Activated naive CD4-positive, alpha-beta T cell treated with anti-CD3 and anti-CD28 coated beads, Interleukin-2, amount 50 U/mL, for 72 hours (primary cell): ENCODE measurements around the gene GXYLT1. TPM values are rescaled to one million over a fixed set of nuclear protein-coding genes. Genes with fewer than 3 reads are reported as not detected.
A peak's percentile ranks its signal among the peaks of the same experiment; 100 is the strongest.
"Not testable (repeated sequence)": the region's sequence is repeated elsewhere in the genome, so short reads cannot be mapped to it uniquely, and the experiment has no call there.

ENCODE experiments used
- ATAC-seq, 2 donors: fragments of 150-1000 bp; cut with Tn5 transposase; 2 replicates each; pipeline ENCODE4 v1.10.0; 2021; ENCODE audit warnings: mild to moderate bottlenecking in 2 of 2, moderate library complexity in 2 of 2
- DNase-seq, 2 donors: peaks; one replicate each; pipeline ENCODE4 v3.0.0; 2021 to 2022; ENCODE audit warnings: low spot score in 2 of 2
- H3K27ac Mint-ChIP-seq, 2 donors: one replicate each; pipeline ENCODE4 v1.8.0; 2022; ENCODE audit warnings: mild to moderate bottlenecking in 2 of 2, mixed read lengths in 2 of 2
- H3K36me3 Mint-ChIP-seq, 2 donors: one replicate each; pipeline ENCODE4 v1.8.0; 2022; ENCODE audit warnings: mixed read lengths in 2 of 2
- H3K9me3 Mint-ChIP-seq, 2 donors: one replicate each; pipeline ENCODE4 v1.8.0; 2022; ENCODE audit warnings: mixed read lengths in 2 of 2
- total RNA-seq, 2 donors: library from RNA; stranded (reverse); gene quantifications; one replicate each; pipeline ENCODE4 v1.2.3, GENCODE V29; 2022

GXYLT1 gene
- total RNA-seq, 2 donors from 2014 or later = 7.0 to 8.8 TPM

GRCh38 chr12:42124764-42125387, 19.8 kb downstream of the GXYLT1 start:
- ATAC-seq (peak in 1 of 2 donors; percentile 47), DNase-seq (no peak)
- Mint-ChIP-seq H3K27ac (no peak overlapping the region), H3K9me3 (no peaks in the 10 kb centered on the region), H3K36me3 (no peaks in the 10 kb centered on the region)

GRCh38 chr12:42119085-42119633, 25.5 kb downstream of the GXYLT1 start:
- H3K9me3 Mint-ChIP-seq = peaks cover under 1 to 9% of the 10 kb centered on the region in 2 donors
- DNase-seq = no peak
- ATAC-seq = peak; percentile 18 to 87
- peaks cover 20 to 24% of the 10 kb centered on the region in 2 donors for H3K36me3 Mint-ChIP-seq
- H3K27ac Mint-ChIP-seq = peak overlapping the region in 1 of 2 donors; percentile 10

- H3K36me3 Mint-ChIP-seq = peaks cover 25 to 30% of the 10 kb centered on the region in 2 donors
- no peak overlapping the region for H3K27ac Mint-ChIP-seq
- DNase-seq (no peak), ATAC-seq (no peak)
- H3K9me3 Mint-ChIP-seq = peaks cover 4 to 13% of the 10 kb centered on the region in 2 donors
Measured at GRCh38 chr12:42118136-42118879, 26.4 kb downstream of the GXYLT1 start.

- ATAC-seq (no peak), DNase-seq (no peak)
- Mint-ChIP-seq H3K9me3 (peaks cover 7 to 9% of the 10 kb centered on the region in 2 donors), H3K27ac (no peak overlapping the region), H3K36me3 (peaks cover 30 to 33% of the 10 kb centered on the region in 2 donors)
Measured at GRCh38 chr12:42109031-42109430, 35.6 kb downstream of the GXYLT1 start.

- not testable (repeated sequence) for H3K9me3 Mint-ChIP-seq, H3K27ac Mint-ChIP-seq, ATAC-seq, DNase-seq
- peaks cover 11 to 14% of the 10 kb centered on the region in 2 donors for H3K36me3 Mint-ChIP-seq
Measured at GRCh38 chr12:42106791-42107190, 37.9 kb downstream of the GXYLT1 start.

- no peak overlapping the region for H3K27ac Mint-ChIP-seq
- H3K36me3 Mint-ChIP-seq = peaks cover 0 to 4% of the 10 kb centered on the region in 2 donors
- no peak for DNase-seq
- ATAC-seq = no peak
- H3K9me3 Mint-ChIP-seq = no peaks in the 10 kb centered on the region
Measured at GRCh38 chr12:42104784-42105183, 39.9 kb downstream of the GXYLT1 start.

GRCh38 chr12:42104087-42104486, 40.6 kb downstream of the GXYLT1 start:
- ATAC-seq (no peak), DNase-seq (no peak)
- peak overlapping the region in 1 of 2 donors; percentile 4 for H3K27ac Mint-ChIP-seq
- peaks cover 0 to 4% of the 10 kb centered on the region in 2 donors for H3K36me3 Mint-ChIP-seq
- H3K9me3 Mint-ChIP-seq = no peaks in the 10 kb centered on the region

GRCh38 chr12:42103155-42103554, 41.5 kb downstream of the GXYLT1 start:
- DNase-seq (no peak), ATAC-seq (no peak)
- Mint-ChIP-seq H3K36me3 (peaks cover under 1% of the 10 kb centered on the region in 2 donors), H3K9me3 (no peaks in the 10 kb centered on the region), H3K27ac (no peak overlapping the region)

- Mint-ChIP-seq H3K36me3 (peaks cover 4% of the 10 kb centered on the region in 2 donors), H3K9me3 (no peaks in the 10 kb centered on the region), H3K27ac (no peak overlapping the region)
- DNase-seq = no peak
- ATAC-seq = no peak
Measured at GRCh38 chr12:42102720-42103119, 42.0 kb downstream of the GXYLT1 start.

GRCh38 chr12:42099433-42099832, 45.2 kb downstream of the GXYLT1 start:
- peaks cover 22 to 26% of the 10 kb centered on the region in 2 donors for H3K36me3 Mint-ChIP-seq
- no peak for DNase-seq
- no peak for ATAC-seq

GRCh38 chr12:42097971-42098370, 46.7 kb downstream of the GXYLT1 start:
- DNase-seq (no peak), ATAC-seq (peak; percentile 82 to 90)
- peak overlapping the region; percentile 80 to 85 for H3K27ac Mint-ChIP-seq
- H3K9me3 Mint-ChIP-seq = no peaks in the 10 kb centered on the region
- H3K36me3 Mint-ChIP-seq = peaks cover 22 to 26% of the 10 kb centered on the region in 2 donors

More at GRCh38 chr12:42099433-42099832, 45.2 kb downstream of the GXYLT1 start:
- peak overlapping the region in 1 of 2 donors; percentile 85 for H3K27ac Mint-ChIP-seq
- no peaks in the 10 kb centered on the region for H3K9me3 Mint-ChIP-seq

- no peak overlapping the region for H3K27ac Mint-ChIP-seq
- DNase-seq = no peak
- peaks cover 30 to 31% of the 10 kb centered on the region in 2 donors for H3K36me3 Mint-ChIP-seq
- H3K9me3 Mint-ChIP-seq = no peaks in the 10 kb centered on the region
- ATAC-seq = peak; percentile 78 to 80
Measured at GRCh38 chr12:42094277-42094676, 50.4 kb downstream of the GXYLT1 start.

- DNase-seq = no peak
- Mint-ChIP-seq H3K27ac (peak overlapping the region in 1 of 2 donors; percentile 19), H3K36me3 (peaks cover 20 to 22% of the 10 kb centered on the region in 2 donors), H3K9me3 (no peaks in the 10 kb centered on the region)
- ATAC-seq = peak in 1 of 2 donors; percentile 43
Measured at GRCh38 chr12:42091769-42092168, 52.9 kb downstream of the GXYLT1 start.

GRCh38 chr12:42090899-42091298, 53.8 kb downstream of the GXYLT1 start:
- no peaks in the 10 kb centered on the region for H3K9me3 Mint-ChIP-seq
- DNase-seq = no peak
- H3K27ac Mint-ChIP-seq = no peak overlapping the region
- H3K36me3 Mint-ChIP-seq = peaks cover 11 to 14% of the 10 kb centered on the region in 2 donors
- no peak for ATAC-seq

- Mint-ChIP-seq H3K27ac (no peak overlapping the region), H3K9me3 (no peaks in the 10 kb centered on the region), H3K36me3 (peaks cover 6% of the 10 kb centered on the region in 2 donors)
- ATAC-seq = no peak
- no peak for DNase-seq
Measured at GRCh38 chr12:42086031-42086430, 58.6 kb downstream of the GXYLT1 start.

GRCh38 chr12:42085594-42085993, 59.1 kb downstream of the GXYLT1 start:
- ATAC-seq (no peak), DNase-seq (no peak)
- Mint-ChIP-seq H3K36me3 (peaks cover 6% of the 10 kb centered on the region in 2 donors), H3K27ac (no peak overlapping the region), H3K9me3 (no peaks in the 10 kb centered on the region)

- no peak for ATAC-seq
- no peak for DNase-seq
- Mint-ChIP-seq H3K9me3 (no peaks in the 10 kb centered on the region), H3K27ac (no peak overlapping the region), H3K36me3 (peaks cover 0 to 6% of the 10 kb centered on the region in 2 donors)
Measured at GRCh38 chr12:42084522-42084921, 60.2 kb downstream of the GXYLT1 start.
